Thyroid gland (tissue), 4 donors: Measurements from ENCODE around the gene PROZ. TPM values are rescaled to one million over a fixed set of nuclear protein-coding genes. Genes with fewer than 3 reads are reported as not detected.

ENCODE experiments used
- DNase-seq, 2 donors: peaks; one replicate each; pipeline ENCODE4 v3.0.0-alpha.2; 2019
- H3K27ac ChIP-seq, 3 donors: fragments of 200-600 bp; sonication (generic); 1 replicate in 2 of 3; 2 replicates in 1 of 3; pipeline ENCODE4 v1.5.1; 2016 to 2019; ENCODE audit warnings: mild to moderate bottlenecking in 1 of 3, moderate library complexity in 1 of 3
- H3K27me3 ChIP-seq: fragments of 200-600 bp; sonication (generic); one replicate; pipeline ENCODE4 v1.5.1; 2019
- H3K36me3 ChIP-seq, 2 donors: fragments of 200-600 bp; sonication (generic); one replicate each; pipeline ENCODE4 v1.5.1; 2016 to 2019
- H3K4me1 ChIP-seq, 2 donors: fragments of 200-600 bp; sonication (generic); one replicate each; pipeline ENCODE4 v1.5.1; 2017 to 2019
- H3K4me3 ChIP-seq, 3 donors: fragments of 200-600 bp; sonication (generic); replicated peaks in 1 of 3; 1 replicate in 2 of 3; 2 replicates in 1 of 3; pipeline ENCODE4 v1.5.1; 2016; ENCODE audit warnings: mild to moderate bottlenecking in 1 of 3
- H3K9me3 ChIP-seq: fragments of 200-600 bp; sonication (generic); one replicate; pipeline ENCODE4 v1.5.1; 2017
- CTCF ChIP-seq, 6 experiments: fragments of 200-600 bp in 3 of 6; fragments of 450-650 bp in 3 of 6; sonication (generic) in 3 of 6; IDR thresholded peaks; one replicate each; pipeline ENCODE4 v1.5.1; 2016 to 2019; ENCODE audit warnings: antibody characterized with exemption in 6 of 6, mild to moderate bottlenecking in 2 of 6, inconsistent platforms in 1 of 6, moderate library complexity in 1 of 6
- POLR2A ChIP-seq, 2 donors: fragments of 450-650 bp; IDR thresholded peaks; one replicate each; pipeline ENCODE4 v1.6.1; 2017; ENCODE audit warnings: antibody characterized with exemption in 2 of 2, mild to moderate bottlenecking in 2 of 2, moderate library complexity in 1 of 2
- WGBS, 2 donors: methylation state at CpG; one replicate each; pipeline ENCODE4 v1.1.5; 2017; 5-methylcytosine and 5-hydroxymethylcytosine counted together
- intact Hi-C: fragments of 100-400 bp; cut with DNase I; formaldehyde crosslinking; loops from one replicate; pipeline ENCODE4 v1.15.1; 2023
- total RNA-seq, 4 donors: library from RNA; depleted of rRNA; stranded (reverse); fragments of >200 nt; gene quantifications; one replicate each; pipeline ENCODE4 v1.2.3, GENCODE V29; 2016

Gene PROZ
- total RNA-seq, 4 donors from 2014 or later = not detected

- no peaks in the 10 kb centered on the region for H3K27me3 ChIP-seq
- no peaks in the 10 kb centered on the region for H3K9me3 ChIP-seq
- peak; percentile 41 to 45 for DNase-seq
- peak in 1 of 6 experiments; percentile 5 for TF ChIP-seq CTCF (IDR thresholded peaks at IDR 0.05)
- TF ChIP-seq POLR2A (IDR thresholded peaks at IDR 0.05) = no peak
- H3K4me1 ChIP-seq = peaks cover 28 to 31% of the 10 kb centered on the region in 2 donors
- intact Hi-C loops = loop anchor here (5.0 kb wide), 1 partner anchor 51 kb away; the partner anchor contains the start of gene PROZ
- H3K4me3 ChIP-seq = peak overlapping the region; percentile 89 to 97 (median 94)
- no peaks in the 10 kb centered on the region for H3K36me3 ChIP-seq
- H3K27ac ChIP-seq = peak overlapping the region; percentile 90 to 99 (median 98)
- WGBS, 2 donors = 0 to 1% methylated on average over 19 to 21 of the region's 44 CpGs
Observed at GRCh38 chr13:113207890-113208420, 49.5 kb downstream of the PROZ start.

GRCh38 chr13:113208421-113209335 is 50.2 kb downstream of the PROZ start, which contains the start of gene PCID2:
PCID2 (minus strand) TSS chr13:113208669; CDS start chr13:113208634, 35 bp downstream.
- Histone ChIP-seq H3K36me3 (no peaks in the 10 kb centered on the region), H3K9me3 (no peaks in the 10 kb centered on the region), H3K27ac (peak within 1 kb of the TSS; percentile 90 to 99 (median 98)), H3K27me3 (no peaks in the 10 kb centered on the region), H3K4me3 (peak within 1 kb of the TSS; percentile 89 to 97 (median 94)), H3K4me1 (peaks cover 24 to 31% of the 10 kb centered on the region in 2 donors)
- peak; percentile 84 to 87 for DNase-seq
- WGBS, 2 donors = 0% methylated on average over 3 to 12 of the region's 103 CpGs
- TF ChIP-seq CTCF (IDR thresholded peaks at IDR 0.05) (no peak), POLR2A (IDR thresholded peaks at IDR 0.05) (peak in 1 of 2 donors; percentile 85)
- intact Hi-C loops = loop anchor here (5.0 kb wide), 1 partner anchor 51 kb away; the partner anchor contains the start of gene PROZ

- H3K4me3 ChIP-seq = peak within 1 kb of the TSS; percentile 89 to 97 (median 94)
- peaks cover 24 to 34% of the 10 kb centered on the region in 2 donors for H3K4me1 ChIP-seq
- TF ChIP-seq POLR2A (IDR thresholded peaks at IDR 0.05) (peak in 1 of 2 donors; percentile 40), CTCF (IDR thresholded peaks at IDR 0.05) (no peak)
- WGBS, 2 donors = no CpG with 5 or more reads among the region's 66 CpGs
- H3K36me3 ChIP-seq = no peaks in the 10 kb centered on the region
- H3K27me3 ChIP-seq = no peaks in the 10 kb centered on the region
- H3K9me3 ChIP-seq = no peaks in the 10 kb centered on the region
- peak; percentile 77 to 82 for DNase-seq
- intact Hi-C loops = loop anchor here (5.0 kb wide), 1 partner anchor 52 kb away; the partner anchor contains the start of gene PROZ
- H3K27ac ChIP-seq = peak within 1 kb of the TSS; percentile 90 to 99 (median 98)
Observed at GRCh38 chr13:113209336-113209758, 50.9 kb downstream of the PROZ start, which contains the start of gene CUL4A. CUL4A (plus strand) TSS chr13:113209613; CDS start chr13:113209628, 15 bp downstream.

GRCh38 chr13:113209759-113210421 is 51.4 kb downstream of the PROZ start:
- Histone ChIP-seq H3K9me3 (no peaks in the 10 kb centered on the region), H3K4me1 (peaks cover 24 to 39% of the 10 kb centered on the region in 2 donors), H3K36me3 (no peaks in the 10 kb centered on the region), H3K4me3 (peak overlapping the region in 2 of 3 donors; percentile 47 to 97), H3K27ac (peak overlapping the region in 2 of 3 donors; percentile 57 to 99), H3K27me3 (no peaks in the 10 kb centered on the region)
- intact Hi-C loops = loop anchor here (5.0 to 10.0 kb wide), 2 partner anchors 53 to 95 kb away; partner anchors contain the start of gene PROZ
- peak; percentile 69 for DNase-seq
- WGBS, 2 donors = 2 to 5% methylated on average over 5 to 11 of the region's 67 CpGs
- TF ChIP-seq POLR2A (IDR thresholded peaks at IDR 0.05) (no peak), CTCF (IDR thresholded peaks at IDR 0.05) (no peak)
